RPMI7951 (cell line): Measurements from ENCODE around the gene KRTAP6-3. TPM values are rescaled to one million over a fixed set of nuclear protein-coding genes. Genes with fewer than 3 reads are reported as not detected.

Experiments
- DNase-seq: peaks from one replicate; pipeline ENCODE4 v3.0.0-alpha.2; 2012; ENCODE audit warnings: low read depth
- total RNA-seq: library from RNA; depleted of rRNA; stranded (reverse); fragments of >200 nt; shearing (Covaris generic); gene quantifications from 2 replicates; pipeline ENCODE4 v1.2.3, GENCODE V29; 2014; rRNA removed

KRTAP6-3 gene
- total RNA-seq, result not detected in 2 replicates

DNA sequence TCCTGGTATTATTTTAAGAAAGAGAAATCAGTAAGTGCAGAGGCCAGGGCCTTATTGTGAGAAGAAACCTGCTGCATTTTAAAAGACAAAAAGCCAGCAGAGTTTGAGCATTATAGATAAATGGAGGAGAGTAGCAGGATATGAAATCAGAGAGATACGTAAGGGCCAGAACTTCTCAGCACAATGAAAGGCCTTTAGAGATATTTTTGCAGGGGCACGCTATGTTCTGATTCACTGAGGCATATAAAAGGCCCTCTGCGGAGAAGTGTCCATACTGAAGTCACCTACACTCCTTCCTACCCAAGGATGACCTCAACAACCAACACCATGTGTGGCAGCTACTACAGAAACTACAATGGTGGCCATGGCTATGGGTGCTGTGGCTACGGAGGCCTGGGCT lies at the start of gene KRTAP6-3:
Gene KRTAP6-3, plus strand, starts transcription at position 301 of the 400 bp plus-strand sequence. Its CDS starts 6 bp downstream, at position 307.
- no peak for DNase-seq

DNA sequence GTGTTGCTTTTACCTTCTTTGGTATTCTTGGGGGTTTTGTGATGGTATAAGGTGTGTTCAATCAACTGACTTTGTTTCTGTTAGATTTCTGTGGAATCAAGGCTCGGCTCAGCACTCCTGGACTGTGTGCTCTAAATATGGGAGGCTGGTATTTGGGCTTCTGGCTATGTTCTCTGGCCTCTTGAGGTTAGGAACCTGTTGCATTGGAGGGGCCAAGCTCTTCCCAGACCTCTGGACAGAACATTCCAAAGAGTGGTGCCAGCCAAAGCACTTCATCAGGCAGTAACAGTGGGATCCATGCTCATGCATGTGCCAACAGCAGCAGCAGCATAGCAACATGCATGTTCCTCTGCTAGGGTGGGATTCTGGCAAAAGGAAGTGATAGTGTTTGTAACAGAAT lies 39.5 kb upstream of the KRTAP6-3 start:
- no peak for DNase-seq

GRCh38 chr21:30555095-30555494 lies 37.1 kb upstream of the KRTAP6-3 start:
- no peak for DNase-seq

DNA sequence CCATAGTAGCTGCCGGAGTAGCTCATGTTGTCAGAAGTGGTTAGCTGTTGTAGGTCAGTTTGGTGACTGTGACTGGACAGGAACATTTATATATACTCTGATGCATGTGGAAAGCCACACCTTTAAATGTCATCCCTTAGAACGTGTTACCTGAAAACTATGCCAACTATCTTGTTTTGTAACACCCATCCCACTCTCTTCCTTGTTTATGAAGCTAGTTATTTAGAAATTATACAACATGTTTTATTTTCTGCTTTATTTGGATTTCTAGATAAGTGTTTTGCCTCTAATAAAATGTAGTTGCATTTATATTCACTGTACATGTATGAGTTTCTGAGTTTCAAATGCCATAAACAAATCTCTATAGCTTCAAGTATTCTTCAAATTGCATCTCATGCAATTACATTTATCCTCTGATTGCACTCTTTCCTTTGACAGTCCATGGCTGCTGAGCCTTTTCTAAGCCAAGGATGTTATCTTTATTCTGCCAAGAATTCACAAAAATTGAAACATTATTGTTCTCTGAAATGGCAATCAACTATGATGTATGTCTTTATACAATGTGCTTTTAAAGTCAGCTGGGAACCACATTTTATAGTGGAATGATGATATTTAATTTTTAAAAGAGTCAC lies 30.9 kb upstream of the KRTAP6-3 start, which contains the start of gene KRTAP19-7:
Gene KRTAP19-7, minus strand, starts transcription at position 51 of the 632 bp plus-strand sequence. Its CDS starts 25 bp downstream, at position 26.
- no peak for DNase-seq

DNA sequence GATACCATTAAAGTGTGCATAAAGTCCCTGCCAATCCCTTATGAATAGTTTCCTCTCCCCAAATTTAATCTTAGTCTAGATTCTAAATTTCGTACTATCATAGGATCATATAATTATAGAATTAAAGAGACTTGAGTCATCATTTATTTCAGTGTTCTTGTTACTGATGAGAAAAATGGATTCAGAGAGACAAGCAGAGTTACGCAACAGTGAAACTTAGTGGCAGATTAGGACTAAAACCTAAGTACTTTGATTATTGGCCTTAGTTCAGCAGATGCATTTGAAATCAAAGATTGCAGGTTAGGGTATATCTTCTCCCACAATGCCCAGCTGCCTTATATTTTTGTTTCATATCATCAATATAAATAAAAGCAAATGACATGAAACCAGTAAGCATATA lies 30.3 kb upstream of the KRTAP6-3 start:
- DNase-seq, result no peak

- no peak for DNase-seq
These were observed 29.2 kb upstream of the KRTAP6-3 start for GRCh38 chr21:30563072-30563471.

GRCh38 chr21:30563630-30564029 lies 28.6 kb upstream of the KRTAP6-3 start:
- DNase-seq, result no peak

GRCh38 chr21:30567617-30568016 lies 24.6 kb upstream of the KRTAP6-3 start:
- no peak for DNase-seq

GRCh38 chr21:30577766-30578165 lies 14.5 kb upstream of the KRTAP6-3 start:
- DNase-seq, result no peak

DNA sequence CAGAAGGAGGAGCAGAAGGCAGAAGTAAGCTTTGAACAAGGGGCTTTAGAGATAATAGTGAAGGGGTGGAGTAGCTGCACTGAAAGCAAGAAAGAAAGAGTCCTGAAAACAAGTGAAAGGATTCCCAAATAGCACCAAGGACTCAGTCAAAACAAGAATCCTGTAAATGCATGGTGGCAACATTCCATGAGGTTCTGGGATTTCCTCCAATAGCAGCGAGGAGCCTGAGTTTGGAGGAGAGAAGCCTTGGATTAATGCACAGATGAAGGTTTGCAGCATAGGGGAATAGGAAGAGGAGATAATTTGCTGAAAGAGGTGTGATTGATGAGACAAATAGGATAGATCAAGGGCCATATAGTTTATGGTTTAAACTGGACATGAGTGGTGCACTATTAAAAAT lies 12.9 kb upstream of the KRTAP6-3 start:
- no peak for DNase-seq

DNA sequence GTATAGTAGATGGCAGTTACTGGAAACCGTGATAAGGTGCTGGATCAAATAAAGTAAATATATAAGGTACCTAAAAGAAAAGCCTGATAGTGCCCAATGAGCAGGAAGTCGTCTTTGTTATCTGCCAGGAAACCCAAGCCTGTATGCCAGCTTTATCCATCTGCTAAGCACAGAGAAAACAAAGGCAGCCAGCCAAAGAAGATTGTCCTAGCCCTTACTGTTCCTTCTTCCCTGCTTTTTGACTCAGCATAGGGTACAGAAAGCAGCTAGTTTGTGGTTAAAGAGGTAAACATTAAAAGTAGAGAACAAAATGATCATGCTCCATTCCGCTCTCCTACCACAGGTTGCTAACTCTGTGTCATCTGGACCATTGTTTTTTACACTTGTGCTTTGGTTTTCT lies 12.1 kb upstream of the KRTAP6-3 start:
- DNase-seq, result no peak

GRCh38 chr21:30582870-30583269 lies 9.4 kb upstream of the KRTAP6-3 start:
- no peak for DNase-seq

- DNase-seq, result no peak
These were observed 1.9 kb upstream of the KRTAP6-3 start, which contains the start of gene KRTAP22-2 for GRCh38 chr21:30590297-30590696. Gene KRTAP22-2, minus strand, starts transcription at chr21:30590397.

- DNase-seq, result no peak
These were observed 6.6 kb downstream of the KRTAP6-3 start, which contains the start of gene KRTAP6-2 for GRCh38 chr21:30598802-30599201. Gene KRTAP6-2, minus strand, starts transcription at chr21:30598902. Its CDS starts 28 bp downstream, at chr21:30598874.

GRCh38 chr21:30600787-30601186 lies 8.5 kb downstream of the KRTAP6-3 start, which contains the start of gene KRTAP22-1:
Gene KRTAP22-1, plus strand, starts transcription at chr21:30601087.
- DNase-seq, result no peak

GRCh38 chr21:30605968-30606367 lies 13.7 kb downstream of the KRTAP6-3 start:
- DNase-seq, result no peak

GRCh38 chr21:30612132-30612531 lies 19.9 kb downstream of the KRTAP6-3 start:
- DNase-seq, result no peak

DNA sequence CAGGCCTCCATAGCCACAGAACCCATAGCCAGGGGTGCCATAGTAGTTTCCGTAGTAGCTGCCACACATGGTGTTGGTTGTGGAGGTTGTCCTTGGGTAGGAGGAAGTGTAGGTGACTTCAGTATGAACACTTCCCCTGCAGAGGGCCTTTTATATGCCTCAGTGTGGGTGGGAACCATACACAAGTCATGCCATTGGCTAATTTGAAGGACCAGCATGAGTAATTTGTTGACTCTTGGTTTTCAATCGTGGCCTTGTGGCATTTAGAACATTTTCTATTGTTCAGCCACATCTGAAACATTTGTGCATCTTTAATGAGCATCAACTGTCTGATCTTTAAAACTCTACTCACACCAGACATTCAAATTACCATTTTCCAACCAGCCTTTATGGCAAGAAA lies 21.6 kb downstream of the KRTAP6-3 start, which contains the start of gene KRTAP6-1:
Gene KRTAP6-1, minus strand, starts transcription at position 95 of the 400 bp plus-strand sequence. Its CDS starts 26 bp downstream, at position 69.
- no peak for DNase-seq

- no peak for DNase-seq
These were observed 23.0 kb downstream of the KRTAP6-3 start for GRCh38 chr21:30615199-30615598.

DNA sequence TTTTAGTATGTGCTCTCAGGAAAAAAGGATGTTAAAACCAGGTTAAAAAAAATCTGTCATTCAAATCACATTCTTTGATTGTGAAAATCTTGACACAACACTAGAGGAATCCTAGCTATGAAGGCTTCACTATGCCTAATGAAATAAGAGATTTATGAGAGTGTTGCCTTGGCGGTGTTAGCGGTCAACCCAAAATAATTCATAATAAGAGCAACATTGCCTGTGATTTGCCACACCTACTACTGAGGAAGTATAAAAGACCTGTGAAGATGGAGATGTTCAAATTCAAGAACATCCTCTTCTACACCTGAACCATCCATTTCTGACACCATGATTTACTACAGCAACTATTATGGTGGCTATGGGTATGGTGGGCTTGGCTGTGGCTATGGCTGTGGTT lies 23.9 kb downstream of the KRTAP6-3 start, which contains the start of gene KRTAP20-1:
Gene KRTAP20-1, plus strand, starts transcription at position 301 of the 400 bp plus-strand sequence. Its CDS starts 30 bp downstream, at position 331.
- DNase-seq, result no peak

- no peak for DNase-seq
These were observed 27.8 kb downstream of the KRTAP6-3 start for GRCh38 chr21:30620080-30620479.

DNA sequence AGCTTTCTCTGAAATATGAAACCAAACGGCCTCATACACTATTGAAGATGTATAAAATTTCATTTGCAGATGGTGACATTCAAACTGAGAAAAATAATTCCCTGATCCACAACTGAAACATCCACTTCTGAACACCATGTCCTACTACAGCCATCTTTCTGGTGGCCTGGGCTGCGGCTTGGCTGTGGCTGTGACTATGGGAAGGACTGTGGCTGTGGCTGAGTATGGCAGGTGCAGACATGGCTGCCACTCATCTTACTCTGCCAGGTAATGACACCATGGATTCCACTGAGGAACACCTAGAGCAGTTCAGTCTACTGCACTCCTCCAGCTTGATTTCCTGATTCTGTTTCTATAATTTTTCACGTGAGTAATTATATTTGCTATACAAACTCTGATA lies 28.3 kb downstream of the KRTAP6-3 start, which contains the start of gene KRTAP20-4:
Gene KRTAP20-4, plus strand, starts transcription at position 106 of the 400 bp plus-strand sequence.
- DNase-seq, result no peak

GRCh38 chr21:30623362-30623761 lies 31.1 kb downstream of the KRTAP6-3 start:
- no peak for DNase-seq
